ENCODE measurements around the gene MTHFD1. TPM values are rescaled to one million over a fixed set of nuclear protein-coding genes. Genes with fewer than 3 reads are reported as not detected.

MTHFD1 gene
- 10 to 100 TPM; 21.5 to 42.0 (median 33.0) TPM for total RNA-seq

DNA sequence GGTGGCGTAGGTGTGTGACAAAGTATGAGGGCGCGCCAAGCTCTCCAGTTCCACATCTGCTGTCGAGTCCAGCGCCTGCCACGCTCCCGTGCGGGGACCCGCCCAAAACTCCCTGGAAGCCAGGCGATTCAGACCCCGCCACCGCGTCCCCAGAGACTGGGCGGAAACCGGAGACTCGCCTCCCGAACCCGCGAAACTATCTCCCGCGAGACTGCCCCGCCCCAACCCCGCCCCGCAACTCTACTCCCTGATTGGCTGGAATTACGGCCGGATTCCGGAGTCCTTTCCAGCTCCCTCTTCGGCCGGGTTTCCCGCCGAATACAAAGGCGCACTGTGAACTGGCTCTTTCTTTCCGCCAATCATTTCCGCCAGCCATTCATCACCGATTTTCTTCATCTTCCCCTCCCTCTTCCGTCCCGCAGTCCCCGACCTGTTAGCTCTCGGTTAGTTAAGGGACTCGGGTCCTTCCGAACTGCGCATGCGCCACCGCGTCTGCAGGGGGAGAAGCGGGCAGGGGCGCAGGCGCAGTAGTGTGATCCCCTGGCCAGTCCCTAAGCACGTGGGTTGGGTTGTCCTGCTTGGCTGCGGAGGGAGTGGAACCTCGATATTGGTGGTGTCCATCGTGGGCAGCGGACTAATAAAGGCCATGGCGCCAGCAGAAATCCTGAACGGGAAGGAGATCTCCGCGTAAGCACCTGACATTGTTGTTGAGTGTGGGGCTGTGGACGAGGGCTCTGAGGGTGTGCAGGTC, at the start of gene MTHFD1:
TSS of gene MTHFD1 (plus strand) at position 572 of the 751 bp plus-strand sequence. CDS start at position 647, 75 bp downstream.
- Histone ChIP-seq H3K36me3 (no peaks in the 10 kb centered on the region), H3K27me3 (no peaks in the 10 kb centered on the region), H3K27ac (peak within 1 kb of the TSS; percentile 80), H3K9me3 (no peaks in the 10 kb centered on the region), H3K4me1 (peaks cover 25% of the 10 kb centered on the region), H3K4me3 (peak within 1 kb of the TSS; percentile 62)
- WGBS: under 1% methylated on average over 50 of the region's 58 CpGs
- peak in 1 of 2 donors; percentile 22 for TF ChIP-seq POLR2A (IDR thresholded peaks at IDR 0.05)
- TF ChIP-seq POLR2AphosphoS5 (IDR thresholded peaks at IDR 0.05): peak in 2 of 3 donors; percentile 4 to 30
- TF ChIP-seq CTCF (IDR thresholded peaks at IDR 0.05): no peak
- DNase-seq (ENCODE audit: low spot score in 2 of 2): peak; percentile 99

- 1% methylated on average over 29 of the region's 49 CpGs for WGBS
- Histone ChIP-seq H3K4me1 (peaks cover 14% of the 10 kb centered on the region), H3K27ac (peak overlapping the region; percentile 81), H3K9me3 (no peaks in the 10 kb centered on the region), H3K36me3 (no peaks in the 10 kb centered on the region), H3K4me3 (peak overlapping the region; percentile 84), H3K27me3 (no peaks in the 10 kb centered on the region)
- no peak for TF ChIP-seq EP300 (IDR thresholded peaks at IDR 0.05)
- TF ChIP-seq CTCF (IDR thresholded peaks at IDR 0.05): no peak
- peak in 1 of 3 donors; percentile 31 for TF ChIP-seq POLR2AphosphoS5 (IDR thresholded peaks at IDR 0.05)
- peak in 1 of 2 donors; percentile 42 for TF ChIP-seq POLR2A (IDR thresholded peaks at IDR 0.05)
- peak; percentile 94 to 95 for DNase-seq (ENCODE audit: low spot score in 2 of 2)
Observed at GRCh38 chr14:64338616-64339316, 49.4 kb upstream of the MTHFD1 start.

GRCh38 chr14:64340560-64341196, 47.5 kb upstream of the MTHFD1 start:
- Histone ChIP-seq H3K27me3 (no peaks in the 10 kb centered on the region), H3K4me1 (peaks cover 14% of the 10 kb centered on the region), H3K9me3 (no peaks in the 10 kb centered on the region), H3K27ac (no peak overlapping the region), H3K4me3 (no peak overlapping the region), H3K36me3 (no peaks in the 10 kb centered on the region)
- TF ChIP-seq POLR2AphosphoS5 (IDR thresholded peaks at IDR 0.05) (no peak), EP300 (IDR thresholded peaks at IDR 0.05) (no peak)
- 95% methylated on average over 8 of the region's 8 CpGs for WGBS
- DNase-seq (ENCODE audit: low spot score in 2 of 2): no peak

- Histone ChIP-seq H3K4me3 (no peak overlapping the region), H3K4me1 (no peaks in the 10 kb centered on the region), H3K27ac (no peak overlapping the region), H3K9me3 (no peaks in the 10 kb centered on the region), H3K27me3 (no peaks in the 10 kb centered on the region), H3K36me3 (no peaks in the 10 kb centered on the region)
- DNase-seq (ENCODE audit: low spot score in 2 of 2): no peak
- no peak for TF ChIP-seq POLR2AphosphoS5 (IDR thresholded peaks at IDR 0.05)
- no peak for TF ChIP-seq EP300 (IDR thresholded peaks at IDR 0.05)
- TF ChIP-seq POLR2A (IDR thresholded peaks at IDR 0.05): no peak
- 83% methylated on average over 3 of the region's 3 CpGs for WGBS
Observed at GRCh38 chr14:64347748-64348147, 40.4 kb upstream of the MTHFD1 start.

DNA sequence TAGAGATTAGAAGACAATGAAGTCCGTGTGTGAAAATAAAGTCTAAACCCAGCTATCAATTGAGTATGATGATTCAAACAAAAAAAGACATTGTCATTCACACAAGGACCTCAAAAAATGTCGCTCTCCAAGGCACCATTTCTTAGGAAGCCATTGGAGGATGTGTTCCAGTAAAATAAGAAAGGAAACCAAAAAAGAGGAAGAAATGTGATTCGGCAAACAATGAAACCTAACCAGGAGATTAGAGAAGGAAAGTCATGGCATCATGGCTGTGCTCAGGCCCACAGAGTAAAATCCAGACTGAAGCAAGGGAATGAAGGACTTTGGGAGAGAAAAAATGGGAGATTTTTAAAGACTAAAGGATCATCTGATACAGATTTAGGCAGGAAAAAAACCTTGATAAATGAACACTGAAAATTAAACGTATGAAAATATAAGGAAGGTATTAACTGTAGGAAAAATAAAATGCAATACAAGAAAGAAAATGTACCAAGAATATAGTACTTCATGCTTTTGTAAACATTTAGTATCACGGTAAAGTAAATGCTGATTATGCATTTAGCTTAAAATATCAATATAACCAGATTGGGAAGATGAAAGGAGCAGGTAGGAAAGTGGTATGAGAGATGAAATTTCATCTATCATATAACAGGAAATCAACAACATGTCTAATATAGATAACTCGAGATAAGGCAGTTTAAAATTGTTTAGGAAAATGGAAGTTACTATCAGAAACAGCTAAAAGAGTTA, 38.2 kb upstream of the MTHFD1 start:
- Histone ChIP-seq H3K9me3 (no peaks in the 10 kb centered on the region), H3K27ac (no peak overlapping the region), H3K4me3 (no peak overlapping the region), H3K27me3 (no peaks in the 10 kb centered on the region), H3K36me3 (no peaks in the 10 kb centered on the region), H3K4me1 (no peaks in the 10 kb centered on the region)
- no peak for TF ChIP-seq POLR2AphosphoS5 (IDR thresholded peaks at IDR 0.05)
- TF ChIP-seq EP300 (IDR thresholded peaks at IDR 0.05): no peak
- TF ChIP-seq POLR2A (IDR thresholded peaks at IDR 0.05): no peak
- no peak for TF ChIP-seq CTCF (IDR thresholded peaks at IDR 0.05)
- 85% methylated on average over 6 of the region's 6 CpGs for WGBS
- DNase-seq (ENCODE audit: low spot score in 2 of 2): no peak

Measured in suprapubic skin (tissue), 4 donors.